ENCODE measurements around the gene KLF13.

The KLF13 gene

DNA sequence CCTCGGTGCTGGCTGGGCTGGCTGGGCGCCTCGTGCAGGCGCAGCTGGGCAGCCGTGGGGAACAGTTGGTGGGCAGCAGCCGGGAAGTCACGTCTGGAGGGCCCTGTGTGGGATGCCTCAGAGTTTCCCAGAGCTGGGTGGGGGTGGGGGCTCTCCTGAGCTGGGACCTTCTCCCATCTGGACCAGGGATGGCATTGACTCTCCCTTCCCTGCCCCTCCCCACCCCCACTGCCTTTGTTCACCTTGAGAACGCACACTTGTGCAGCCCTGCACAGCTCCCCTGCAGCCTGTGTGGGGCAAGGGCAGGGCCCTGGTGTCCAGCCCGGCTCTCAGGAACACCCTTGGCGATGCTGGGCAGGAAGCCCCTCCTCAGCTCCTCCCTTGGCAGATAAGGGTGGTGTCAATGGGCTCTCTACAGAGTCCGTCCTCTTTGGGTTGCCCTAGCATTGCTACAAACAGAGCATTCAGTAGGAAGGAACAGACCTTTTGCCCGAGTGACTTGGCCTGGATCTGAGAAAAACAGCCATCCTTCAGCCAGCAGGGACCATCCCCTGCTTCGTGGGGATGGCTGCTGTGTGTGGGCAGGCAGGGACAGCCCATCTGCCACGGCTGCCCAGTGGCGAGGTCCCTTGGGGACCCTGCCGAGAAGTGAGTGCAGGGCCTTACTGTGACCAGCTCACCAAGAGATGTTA lies 25.5 kb upstream of the KLF13 start:
- DNase-seq = no peak

GRCh38 chr15:31301673-31301990 lies 25.0 kb upstream of the KLF13 start:
- DNase-seq = no peak

- DNase-seq = no peak
Observed at GRCh38 chr15:31302029-31302657, 24.5 kb upstream of the KLF13 start.

DNA sequence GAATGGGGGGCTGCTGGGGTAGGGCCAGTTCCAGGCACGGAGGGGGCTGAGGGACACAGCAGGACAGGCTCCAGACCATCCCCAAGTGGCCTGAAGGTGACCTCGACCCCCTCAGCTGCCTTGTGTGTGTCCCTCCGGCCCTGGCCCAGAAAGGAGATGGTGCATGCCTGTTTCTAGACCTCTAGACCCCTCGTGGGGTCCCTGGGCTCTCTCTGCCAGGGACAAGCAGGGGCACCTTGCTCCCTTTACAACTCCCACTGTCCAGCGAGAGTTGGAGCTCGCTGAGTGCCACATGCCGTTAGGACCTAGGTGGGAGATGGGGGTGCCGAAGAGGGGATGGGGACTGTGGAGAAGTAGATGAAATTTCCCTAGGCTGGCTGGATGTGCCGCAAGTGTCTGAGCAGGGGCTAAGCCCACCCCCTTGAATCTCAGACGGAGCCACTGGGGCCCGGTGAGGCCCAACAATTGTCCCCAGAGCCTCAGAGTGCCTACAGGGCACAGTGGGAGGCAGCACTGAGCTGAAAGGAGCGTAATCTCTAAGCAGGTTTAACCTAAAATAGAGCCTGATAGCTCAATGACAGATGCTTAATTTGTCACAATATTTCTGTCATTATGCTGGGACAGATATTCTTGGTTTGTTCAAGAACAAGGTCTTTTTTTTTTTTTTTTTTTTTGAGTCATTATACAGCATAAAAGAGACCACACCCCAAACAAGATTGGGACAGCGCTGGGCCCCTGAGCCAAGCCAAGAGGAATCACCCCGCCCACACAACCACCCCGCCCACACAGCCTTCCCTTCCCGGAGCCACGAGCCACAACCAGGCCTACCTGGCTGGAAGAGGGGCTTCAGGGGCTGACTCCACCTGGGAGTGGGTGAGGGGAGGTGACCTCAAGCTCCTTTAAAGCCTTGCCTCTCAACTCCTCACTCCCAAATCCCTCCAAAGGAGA lies 23.6 kb upstream of the KLF13 start:
- DNase-seq = no peak

DNA sequence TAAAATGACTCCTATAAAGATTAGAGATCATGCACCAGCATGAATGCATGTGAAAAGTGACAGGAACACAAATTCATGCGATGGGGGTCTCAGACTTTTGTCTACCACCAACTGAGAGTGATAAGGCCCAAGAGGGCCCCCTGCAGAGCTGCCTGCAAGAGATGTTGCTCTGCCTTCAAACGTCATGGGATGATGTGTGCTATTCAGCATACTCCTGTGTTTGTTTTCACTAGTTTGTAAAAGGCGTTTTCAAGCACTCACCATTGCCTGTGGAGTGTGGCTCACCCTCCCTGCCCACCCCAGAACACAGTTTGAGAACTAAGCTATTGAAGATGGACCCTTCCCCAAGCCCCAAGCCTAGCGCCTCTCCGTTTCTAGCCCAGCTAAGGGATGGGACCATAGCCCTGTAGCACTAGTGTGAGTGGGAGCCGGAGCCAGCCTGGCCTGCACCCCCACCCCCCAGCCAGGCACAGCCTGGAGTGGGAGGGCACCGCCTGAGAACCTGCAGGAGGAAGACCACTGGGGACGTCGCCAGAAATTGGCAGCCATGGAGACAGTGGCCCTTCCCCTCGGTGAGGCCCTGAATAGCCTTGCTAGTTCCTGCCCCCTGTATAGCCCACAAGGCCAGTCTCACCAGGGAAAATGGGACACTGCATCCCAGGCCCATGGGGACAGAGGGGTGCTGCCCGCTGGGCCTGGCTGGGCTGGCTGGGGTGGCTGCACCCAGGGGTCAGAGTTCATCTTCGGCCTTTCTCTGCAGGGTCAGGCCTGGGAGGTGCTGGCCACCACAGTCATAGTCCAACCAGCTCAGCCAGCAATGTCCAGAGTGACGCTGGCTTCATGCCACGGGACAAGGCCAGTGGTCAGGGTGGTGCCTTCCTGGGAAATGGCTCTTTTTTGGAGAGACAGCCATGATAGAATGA lies 22.6 kb upstream of the KLF13 start:
- no peak for DNase-seq

GRCh38 chr15:31304751-31305365 lies 21.8 kb upstream of the KLF13 start:
- peak; percentile 32 for DNase-seq

GRCh38 chr15:31305375-31305774 lies 21.3 kb upstream of the KLF13 start:
- DNase-seq = no peak

DNA sequence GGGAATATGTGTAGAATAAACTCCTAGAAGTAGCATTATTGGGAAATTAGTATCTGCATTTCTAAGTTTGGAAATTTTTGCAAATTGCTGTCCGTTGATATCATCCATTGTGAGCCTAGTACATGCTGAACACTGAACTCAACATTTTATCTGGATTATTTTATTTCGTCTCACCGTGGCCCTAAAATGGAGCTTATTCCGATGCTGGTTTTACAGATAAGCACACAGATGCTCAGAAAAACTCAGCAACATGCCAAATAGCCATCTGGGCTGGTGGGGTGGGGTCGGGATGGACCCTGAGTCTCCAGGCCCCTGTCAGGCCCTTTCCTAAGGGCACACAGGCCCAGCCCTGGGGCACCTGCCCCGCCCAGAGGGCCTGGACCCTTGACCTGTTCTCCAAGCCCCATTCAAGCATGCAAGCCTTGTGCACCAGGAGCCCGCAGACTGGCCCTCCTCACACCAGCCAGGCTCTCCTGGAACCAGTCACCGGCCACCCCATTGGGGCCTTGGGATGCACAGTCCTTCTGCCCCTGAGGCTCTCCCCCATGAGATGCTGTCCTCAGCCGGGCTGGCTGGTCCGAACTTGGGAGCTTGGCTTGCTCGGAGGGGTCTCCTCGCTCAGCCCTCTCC lies 20.7 kb upstream of the KLF13 start:
- DNase-seq = no peak

GRCh38 chr15:31306426-31307269 lies 20.0 kb upstream of the KLF13 start:
- DNase-seq = peak; percentile 87

DNA sequence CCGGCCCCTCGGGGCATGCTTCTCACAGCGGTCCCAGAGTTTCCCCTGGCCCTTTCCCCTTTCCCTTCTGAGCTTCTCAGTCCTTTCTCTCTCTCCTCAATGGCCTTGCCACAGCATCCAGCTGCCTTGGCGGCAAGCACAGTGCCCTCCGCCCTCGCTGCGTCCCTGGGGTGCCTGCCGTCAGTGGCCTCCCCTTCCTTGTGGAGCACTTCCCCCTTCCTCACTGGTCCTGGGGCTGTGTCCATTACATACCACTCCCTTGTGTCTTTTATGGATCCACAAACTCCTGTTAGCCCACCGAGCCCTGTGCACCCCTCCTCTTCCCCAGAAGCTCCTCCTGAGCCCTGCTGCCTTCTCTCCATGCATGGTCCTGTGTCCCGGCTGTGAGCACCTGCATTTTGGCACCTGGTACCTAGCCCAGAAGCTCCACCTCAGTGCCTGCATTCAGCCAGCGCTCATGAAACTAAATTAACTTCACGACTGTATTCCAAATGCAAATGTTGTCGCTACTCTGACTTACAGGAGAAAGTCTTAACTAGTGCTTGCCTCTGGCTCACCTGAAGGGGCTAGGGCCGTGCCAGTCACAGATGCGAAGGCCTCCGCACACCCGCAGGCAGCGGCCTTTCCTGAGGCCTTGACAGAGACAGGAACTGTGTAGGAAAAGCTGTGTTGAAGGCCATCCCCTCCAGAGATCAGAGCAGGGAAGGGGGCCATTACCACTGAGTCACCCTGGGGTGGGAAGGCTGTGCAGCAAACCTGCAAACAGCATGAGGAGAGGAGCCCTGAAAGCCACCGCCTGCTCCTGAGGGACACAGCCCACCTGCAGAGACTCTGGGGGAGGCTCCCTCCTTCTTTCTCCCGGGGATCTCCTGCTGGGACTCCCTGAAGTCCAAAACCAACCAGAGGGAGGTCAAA lies 19.1 kb upstream of the KLF13 start:
- DNase-seq = no peak

DNA sequence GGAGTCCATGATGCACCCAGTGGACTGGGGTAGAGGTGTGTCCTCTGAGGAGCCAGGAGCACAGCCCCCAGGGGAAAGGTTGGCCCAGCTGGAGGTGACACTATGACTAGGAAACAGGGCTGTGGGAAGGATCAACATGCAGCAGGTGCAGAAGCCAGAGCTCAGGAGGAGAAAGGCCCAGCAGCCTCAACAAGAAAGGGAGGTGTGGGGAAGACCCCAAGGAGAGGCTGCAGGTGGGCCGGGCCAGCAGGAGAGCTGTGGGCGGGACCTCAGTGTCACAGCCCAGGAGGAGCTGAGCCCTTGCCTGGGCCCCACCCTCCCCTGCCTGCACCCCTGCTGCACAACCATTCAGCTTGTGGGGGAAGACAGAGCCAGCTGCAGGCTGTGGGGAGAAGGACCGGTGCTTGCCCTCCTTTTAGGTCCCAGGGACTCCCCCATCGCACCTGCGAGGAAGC lies 18.4 kb upstream of the KLF13 start:
- peak; percentile 72 for DNase-seq

GRCh38 chr15:31309893-31310606 lies 16.6 kb upstream of the KLF13 start:
- no peak for DNase-seq

DNA sequence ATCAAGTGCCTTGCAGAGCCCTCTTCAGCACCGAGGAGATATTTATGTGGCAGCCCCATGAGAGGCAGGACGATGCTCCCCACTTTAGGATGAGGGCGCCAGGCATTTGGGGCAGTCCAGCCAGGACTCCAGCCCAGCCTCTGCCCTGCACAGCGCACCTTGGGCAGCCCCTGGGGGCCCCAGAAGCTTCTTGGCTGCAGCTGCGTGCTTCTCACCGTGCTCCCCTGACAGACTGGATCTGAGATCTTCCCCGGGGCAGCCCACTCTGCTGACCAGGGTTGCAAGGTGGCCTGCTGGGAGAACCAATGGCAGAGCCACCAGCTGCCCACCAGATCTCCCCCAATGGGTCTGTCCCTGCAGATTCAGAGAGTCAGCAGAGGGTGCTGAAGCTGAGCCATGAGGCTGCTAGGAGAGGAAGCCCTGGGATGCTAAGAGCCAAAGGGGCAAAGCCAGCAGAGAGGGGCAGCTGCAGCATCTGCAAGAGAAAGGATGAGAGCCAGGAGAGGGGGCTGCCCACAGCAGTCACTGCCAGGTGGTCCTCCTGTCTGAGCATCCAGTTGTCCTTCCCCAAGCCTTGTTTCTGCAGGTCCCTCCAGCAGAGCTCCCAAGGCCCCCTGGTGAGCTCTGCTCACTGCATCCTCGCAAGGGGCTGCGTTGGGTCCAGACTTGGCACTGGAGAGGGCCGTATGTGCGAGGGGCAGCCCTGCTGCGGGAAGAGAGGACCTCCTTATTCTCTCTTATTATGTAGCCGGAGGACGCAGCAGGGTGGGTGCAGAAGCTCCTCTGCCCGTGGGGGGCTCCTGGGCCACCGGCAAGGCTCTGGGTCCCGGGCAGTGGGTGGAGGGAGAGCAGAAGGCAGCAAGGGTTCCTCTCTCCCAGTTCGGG lies 14.7 kb upstream of the KLF13 start:
- DNase-seq = no peak

DNA sequence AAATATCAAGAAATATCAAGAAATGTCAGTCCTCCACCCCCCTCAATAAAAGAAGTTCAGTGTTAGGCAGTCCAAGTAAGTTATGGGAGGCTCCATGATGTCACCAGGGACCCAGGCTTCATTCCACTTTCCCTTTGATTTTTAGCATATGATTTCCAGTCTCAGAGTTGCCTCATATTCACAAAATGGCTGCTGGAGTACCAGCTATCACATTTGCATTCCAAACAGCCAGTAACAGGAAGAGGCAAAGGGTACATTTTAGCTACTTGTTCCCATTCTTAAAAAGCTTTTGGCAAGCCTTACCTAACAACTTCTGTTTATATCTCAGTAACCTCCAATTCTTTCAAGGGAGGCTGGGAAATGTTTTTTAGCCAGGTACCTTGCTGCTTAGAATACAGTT lies 13.4 kb upstream of the KLF13 start:
- DNase-seq = no peak

DNA sequence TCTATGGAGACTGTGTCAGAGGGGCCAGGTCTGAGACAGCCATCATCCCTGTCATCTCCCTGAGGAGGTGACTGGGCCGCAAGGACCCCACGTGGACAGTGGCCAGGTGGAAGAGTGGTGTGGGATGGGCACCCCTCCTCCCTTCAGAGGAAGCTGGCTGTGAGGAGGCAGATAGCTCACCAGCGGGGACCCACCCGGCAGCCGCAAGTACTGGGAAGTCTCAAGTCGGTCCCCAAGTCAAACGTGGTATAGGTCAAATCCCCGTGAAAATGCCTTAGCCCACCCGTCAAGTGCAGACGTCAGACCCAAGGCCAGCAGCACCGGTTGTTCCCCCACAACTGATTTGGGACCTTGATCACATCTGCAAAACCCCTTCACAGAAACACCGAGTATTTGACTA lies 12.3 kb upstream of the KLF13 start:
- DNase-seq = no peak

DNA sequence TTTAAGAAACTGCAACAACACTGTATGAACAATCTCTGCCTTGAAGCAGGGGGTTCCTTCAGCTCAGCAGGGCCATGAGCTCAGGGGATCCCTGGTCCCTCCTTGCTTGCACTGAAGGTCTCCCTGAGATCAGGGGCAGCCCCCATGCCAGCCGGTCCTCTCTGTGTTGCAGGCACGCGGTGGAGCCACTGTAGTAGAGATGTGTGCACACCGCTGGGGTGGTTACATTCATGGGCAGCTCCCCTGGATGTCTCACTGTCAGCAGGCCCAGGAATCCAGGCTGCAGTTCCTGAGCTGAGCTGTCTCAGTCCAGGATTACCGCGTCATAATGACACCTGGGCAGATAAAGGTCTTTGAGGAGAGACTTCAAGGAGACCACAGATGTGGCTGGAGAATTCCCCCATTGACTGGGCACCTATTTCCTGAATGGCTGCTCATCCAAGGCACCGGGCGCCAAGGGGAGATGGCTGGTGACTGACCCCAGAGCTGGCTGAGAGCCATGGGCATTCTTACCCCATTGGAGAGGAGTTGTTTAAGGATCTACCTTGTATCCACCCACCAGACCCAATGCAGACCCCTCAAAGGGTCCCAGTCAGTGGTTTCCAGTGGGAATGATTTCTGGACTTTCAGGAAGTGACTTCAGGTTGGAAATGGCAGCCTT lies 10.4 kb upstream of the KLF13 start:
- no peak for DNase-seq

DNA sequence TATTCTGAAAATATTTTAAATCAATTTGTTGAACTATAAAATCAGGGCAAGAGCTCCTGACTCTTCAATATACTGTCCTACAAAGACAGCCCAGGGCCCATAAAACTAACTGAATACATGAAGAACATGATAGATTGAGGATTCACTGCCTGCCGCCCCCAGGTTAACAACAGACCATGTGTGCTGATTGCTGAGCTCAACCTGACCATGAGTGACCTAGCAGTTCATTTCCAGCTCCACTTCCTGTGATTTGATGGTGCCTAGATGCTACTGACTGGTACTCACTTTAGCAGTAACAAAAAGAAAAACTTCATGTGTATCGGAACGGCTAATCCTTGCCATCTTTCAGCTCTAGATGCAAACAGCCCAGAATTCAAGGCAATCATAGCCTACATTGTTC lies 9.6 kb upstream of the KLF13 start:
- DNase-seq = no peak

Data from NCI-H1436 treated with DMSO at 0.1 percent for 48 hours (cell line).